A549 (cell line): Measurements from ENCODE around the gene MRPL20. TPM values are rescaled to one million over a fixed set of nuclear protein-coding genes. Genes with fewer than 3 reads are reported as not detected.

Experiments
- ATAC-seq, 2 experiments: fragments of 200-7000 bp in 1 of 2; fragments of >200 bp in 1 of 2; cut with Nextera tagmentation in 1 of 2; cut with Tn5 transposase in 1 of 2; 3 replicates each; pipeline versions ENCODE4 v1.8.0 to v1.9.1; 2018 to 2020; ENCODE audit warnings: mild to moderate bottlenecking in 1 of 2, moderate library complexity in 1 of 2
- CTCF ChIA-PET: fragments of 300-600 bp; sonication (Branson Sonifier 250); formaldehyde crosslinking; extraction: SDS; loops from one replicate; lab custom pipeline; 2021; ENCODE audit warnings: antibody characterized with exemption, inconsistent platforms; lab: Yijun Ruan, JAX
- POLR2A ChIA-PET: fragments of 350-600 bp; formaldehyde crosslinking; extraction: SDS; loops from one replicate; lab custom pipeline; 2021; ENCODE audit warnings: antibody characterized with exemption, inconsistent platforms; lab: Yijun Ruan, JAX
- DNase-seq, 2 experiments: peaks; one replicate each; pipeline versions ENCODE4 v3.0.0 to v3.0.0-alpha.2; 2011 to 2016; ENCODE audit warnings: low read depth in 1 of 2, low spot score in 1 of 2
- FAIRE-seq: peaks from 2 replicates; lab custom pipeline; 2011; peaks lifted over from hg19 to GRCh38; lab: Jason Lieb, UNC
- H3K27ac ChIP-seq, 2 experiments: fragments of >200 bp; sonication (Bioruptor Twin); formaldehyde crosslinking; 3 replicates each; pipeline ENCODE4 v1.5.1; 2016 to 2017
- H3K4me1 ChIP-seq: fragments of >200 bp; sonication (Bioruptor Twin); formaldehyde crosslinking; 3 replicates; pipeline ENCODE4 v1.6.1; 2016
- H3K4me2 ChIP-seq: fragments of >200 bp; sonication (Bioruptor Twin); formaldehyde crosslinking; 3 replicates; pipeline ENCODE4 v1.6.1; 2016
- H3K4me3 ChIP-seq: fragments of >200 bp; sonication (Bioruptor Twin); formaldehyde crosslinking; 3 replicates; pipeline ENCODE4 v1.5.1; 2016
- H3K9me3 ChIP-seq: fragments of >200 bp; sonication (Bioruptor Twin); formaldehyde crosslinking; 3 replicates; pipeline ENCODE4 v1.6.1; 2016
- BHLHE40 ChIP-seq: IDR thresholded peaks from 2 replicates; pipeline ENCODE4 v1.6.1; 2012; ENCODE audit warnings: low read depth, low read length, inconsistent platforms
- CBX2 ChIP-seq: fragments of 200-600 bp; sonication (generic); IDR thresholded peaks from 2 replicates; pipeline ENCODE4 v1.6.1; 2016; ENCODE audit warnings: low read depth, mild to moderate bottlenecking, borderline replicate concordance
- CHD4 ChIP-seq: fragments of 200-600 bp; sonication (generic); IDR thresholded peaks from 2 replicates; pipeline ENCODE4 v1.6.1; 2016; ENCODE audit warnings: antibody characterized with exemption, mild to moderate bottlenecking, borderline replicate concordance
- EHF ChIP-seq: fragments of 250-450 bp; sonication (Bioruptor Pico); IDR thresholded peaks from 2 replicates; pipeline ENCODE4 v1.5.0; 2020; ENCODE audit warnings: mild to moderate bottlenecking
- EP300 ChIP-seq, 2 experiments: fragments of >200 bp; sonication (Bioruptor Twin); formaldehyde crosslinking; IDR thresholded peaks; 2 replicates in 1 of 2; 3 replicates in 1 of 2; pipeline ENCODE4 v1.6.1; 2016 to 2017
- ESRRA ChIP-seq: fragments of 150-350 bp; IDR thresholded peaks from 2 replicates; pipeline ENCODE4 v1.6.1; 2014; ENCODE audit warnings: mild to moderate bottlenecking, low read length, borderline replicate concordance
- FOSB ChIP-seq: fragments of 250-450 bp; sonication (Bioruptor Pico); IDR thresholded peaks from 2 replicates; pipeline ENCODE4 v1.5.0; 2020; ENCODE audit warnings: mild to moderate bottlenecking, moderate library complexity
- FOXS1 ChIP-seq: fragments of 250-450 bp; sonication (Bioruptor Pico); IDR thresholded peaks from 2 replicates; pipeline ENCODE4 v1.5.0; 2020; ENCODE audit warnings: mild to moderate bottlenecking, moderate library complexity
- GATA3 ChIP-seq: IDR thresholded peaks from 2 replicates; pipeline ENCODE4 v1.6.1; 2012; ENCODE audit warnings: borderline replicate concordance
- HEYL ChIP-seq: fragments of 250-450 bp; sonication (Bioruptor Pico); IDR thresholded peaks from 2 replicates; pipeline ENCODE4 v1.8.0; 2021; ENCODE audit warnings: mild to moderate bottlenecking, moderate library complexity
- HOXA7 ChIP-seq: fragments of 250-450 bp; sonication (Bioruptor Pico); IDR thresholded peaks from 2 replicates; pipeline ENCODE4 v1.5.0; 2020; ENCODE audit warnings: mild to moderate bottlenecking, moderate library complexity
- HOXB13 ChIP-seq: fragments of 250-450 bp; sonication (Bioruptor Pico); IDR thresholded peaks from 2 replicates; pipeline ENCODE4 v1.5.0; 2020; ENCODE audit warnings: low read depth, mild to moderate bottlenecking, moderate library complexity
- KDM1A ChIP-seq: fragments of 200-600 bp; sonication (generic); IDR thresholded peaks from 2 replicates; pipeline ENCODE4 v1.6.1; 2016; ENCODE audit warnings: low read depth, mild to moderate bottlenecking
- MAX ChIP-seq: IDR thresholded peaks from 2 replicates; pipeline ENCODE4 v1.6.1; 2012
- MAZ ChIP-seq: fragments of 150-350 bp; IDR thresholded peaks from 2 replicates; pipeline ENCODE4 v1.6.1; 2014; ENCODE audit warnings: antibody characterized with exemption, low read depth, low read length, borderline replicate concordance
- NPAS2 ChIP-seq: fragments of 250-450 bp; sonication (Bioruptor Pico); IDR thresholded peaks from 2 replicates; pipeline ENCODE4 v1.8.0; 2022; ENCODE audit warnings: mild to moderate bottlenecking, moderate library complexity, borderline replicate concordance
- NR3C1 ChIP-seq: fragments of >200 bp; sonication (Bioruptor Twin); formaldehyde crosslinking; IDR thresholded peaks from 3 replicates; pipeline ENCODE4 v1.6.1; 2017
- PBX3 ChIP-seq: IDR thresholded peaks from 2 replicates; pipeline ENCODE4 v1.6.1; 2012
- PHF8 ChIP-seq: fragments of 200-600 bp; sonication (generic); IDR thresholded peaks from 2 replicates; pipeline ENCODE4 v1.6.1; 2016; ENCODE audit warnings: low read depth, mild to moderate bottlenecking, antibody characterized with exemption, moderate library complexity, borderline replicate concordance
- POLR2AphosphoS2 ChIP-seq: conservative IDR thresholded peaks from 2 replicates; pipeline ENCODE4 v1.6.1; 2012; ENCODE audit warnings: low read length, improper control_type of control experiment, inconsistent platforms
- RCOR1 ChIP-seq: fragments of 150-350 bp; IDR thresholded peaks from 2 replicates; pipeline ENCODE4 v1.6.1; 2014; ENCODE audit warnings: antibody characterized with exemption, low read length, low read depth
- SMC3 ChIP-seq: fragments of >200 bp; sonication (Bioruptor Twin); formaldehyde crosslinking; IDR thresholded peaks from 3 replicates; pipeline ENCODE4 v1.6.1; 2018; ENCODE audit warnings: inconsistent platforms
- TP53 ChIP-seq: fragments of 250-450 bp; sonication (Bioruptor Pico); IDR thresholded peaks from 2 replicates; pipeline ENCODE4 v1.5.0; 2021; ENCODE audit warnings: mild to moderate bottlenecking, moderate library complexity
- ZFP36 ChIP-seq: fragments of 450-650 bp; IDR thresholded peaks from 2 replicates; pipeline ENCODE4 v1.6.1; 2014; ENCODE audit warnings: borderline replicate concordance; ENCODE audit not compliant: partially characterized antibody
- ZSCAN20 ChIP-seq: fragments of 250-450 bp; sonication (Bioruptor Pico); IDR thresholded peaks from 2 replicates; pipeline ENCODE4 v1.8.0; 2022; ENCODE audit warnings: mild to moderate bottlenecking, moderate library complexity
- WGBS: methylation state at CpG from one replicate; pipeline ENCODE4 v1.1.6; 2017; ENCODE audit errors: missing lambda C conversion rate; 5-methylcytosine and 5-hydroxymethylcytosine counted together
- polyA plus RNA-seq, 4 experiments: library from polyadenylated mRNA; depleted of rRNA in 3 of 4; stranded (reverse); fragments of >200 nt; fragmentation: RNase III in 1 of 4; extraction: RNeasy Plus Mini Kit Qiagen cat#74134 plus additional on column Dnase treatment in 1 of 4; gene quantifications; 2 replicates in 3 of 4; 3 replicates in 1 of 4; pipeline ENCODE4 v1.2.3, GENCODE V29; 2011 to 2017
- TF ChIP-seq, protein P1 (sequence below): IDR thresholded peaks from 2 replicates; pipeline ENCODE4 v1.6.1; 2012; ENCODE audit warnings: low read depth, borderline replicate concordance
- TF ChIP-seq, protein P2 (sequence below): fragments of >200 bp; sonication (Bioruptor Twin); formaldehyde crosslinking; IDR thresholded peaks from 3 replicates; pipeline ENCODE4 v1.6.1; 2016
- TF ChIP-seq, protein P3 (sequence below): fragments of >200 bp; sonication (Bioruptor Twin); formaldehyde crosslinking; IDR thresholded peaks from 3 replicates; pipeline ENCODE4 v1.5.1; 2016

Gene MRPL20
- polyA plus RNA-seq, 2 of the 4 experiments (the other 2 are of a cell fraction) = 158 to 163 TPM

GRCh38 chr1:1364266-1364665, 42.8 kb downstream of the MRPL20 start:
- no peak for TF ChIP-seq PHF8
- no peak for TF ChIP-seq ZFP36
- TF ChIP-seq HEYL (CRISPR knock-in tag) = no peak
- no peak for TF ChIP-seq TP53
- no peak for TF ChIP-seq EHF
- TF ChIP-seq, protein P1, sequence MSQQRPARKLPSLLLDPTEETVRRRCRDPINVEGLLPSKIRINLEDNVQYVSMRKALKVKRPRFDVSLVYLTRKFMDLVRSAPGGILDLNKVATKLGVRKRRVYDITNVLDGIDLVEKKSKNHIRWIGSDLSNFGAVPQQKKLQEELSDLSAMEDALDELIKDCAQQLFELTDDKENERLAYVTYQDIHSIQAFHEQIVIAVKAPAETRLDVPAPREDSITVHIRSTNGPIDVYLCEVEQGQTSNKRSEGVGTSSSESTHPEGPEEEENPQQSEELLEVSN = no peak
- TF ChIP-seq POLR2AphosphoS2 = no peak
- no peak for TF ChIP-seq BHLHE40
- TF ChIP-seq MAZ = no peak
- TF ChIP-seq FOSB = no peak
- no peak for TF ChIP-seq GATA3
- TF ChIP-seq CBX2 = no peak
- no peak for TF ChIP-seq RCOR1
- no peak for TF ChIP-seq HOXA7 (CRISPR knock-in tag)
- TF ChIP-seq FOXS1 = no peak
- no peak for TF ChIP-seq PBX3
- TF ChIP-seq NPAS2 (CRISPR knock-in tag) = no peak
- TF ChIP-seq NR3C1 = no peak
- no peak for TF ChIP-seq HOXB13 (CRISPR knock-in tag)
- ATAC-seq (no peak), DNase-seq (no peak), FAIRE-seq (no peak)
- ChIA-PET CTCF (interaction anchor here (1.1 to 2.5 kb wide), 3 partner anchors 8 to 77 kb away, joined by 3 to 14 read pairs (median 3); no protein-coding TSS in a partner anchor), POLR2A (no interaction called here)
- Histone ChIP-seq H3K4me2 (no peak overlapping the region), H3K9me3 (no peaks in the 10 kb centered on the region), H3K27ac (no peak overlapping the region), H3K4me3 (no peak overlapping the region), H3K4me1 (peaks cover 9% of the 10 kb centered on the region; the same call in 2 of the 3 replicates)
- 69% methylated on average over 14 of the region's 14 CpGs for WGBS

GRCh38 chr1:1361982-1362423, 45.1 kb downstream of the MRPL20 start:
- CTCF ChIA-PET = interaction anchor here (2.5 kb wide), 1 partner anchor 10 kb away, joined by 14 read pairs; no protein-coding TSS in a partner anchor
- Histone ChIP-seq H3K4me2 (no peak overlapping the region), H3K4me3 (no peak overlapping the region)
- ATAC-seq (peak in 1 of 2 experiments; percentile 53; a peak in 3 of 6 replicates), FAIRE-seq (no peak)
- 68% methylated on average over 9 of the region's 13 CpGs for WGBS
- TF ChIP-seq ESRRA (no peak), NPAS2 (CRISPR knock-in tag) (no peak), EP300 (IDR thresholded peaks at IDR 0.05) (no peak), PHF8 (no peak), EHF (no peak), CHD4 (no peak)
- TF ChIP-seq, all 56 proteins: peak for 0
- no peak overlapping the region; a peak in 1 of 6 replicates for H3K27ac ChIP-seq
- POLR2A ChIA-PET = no interaction called here
- H3K9me3 ChIP-seq = no peaks in the 10 kb centered on the region
- no peak for DNase-seq
- H3K4me1 ChIP-seq = peaks cover 9% of the 10 kb centered on the region; the same call in 2 of the 3 replicates

GRCh38 chr1:1361233-1361981, 45.7 kb downstream of the MRPL20 start:
- FAIRE-seq = no peak
- POLR2A ChIA-PET = no interaction called here
- no peak overlapping the region for H3K4me2 ChIP-seq
- no peak for TF ChIP-seq HEYL (CRISPR knock-in tag)
- TF ChIP-seq ZSCAN20 (CRISPR knock-in tag) = no peak
- TF ChIP-seq KDM1A = no peak
- TF ChIP-seq SMC3 = no peak
- no peak for TF ChIP-seq CHD4
- no peak for TF ChIP-seq MAX
- TF ChIP-seq BHLHE40 = no peak
- TF ChIP-seq, protein P2, sequence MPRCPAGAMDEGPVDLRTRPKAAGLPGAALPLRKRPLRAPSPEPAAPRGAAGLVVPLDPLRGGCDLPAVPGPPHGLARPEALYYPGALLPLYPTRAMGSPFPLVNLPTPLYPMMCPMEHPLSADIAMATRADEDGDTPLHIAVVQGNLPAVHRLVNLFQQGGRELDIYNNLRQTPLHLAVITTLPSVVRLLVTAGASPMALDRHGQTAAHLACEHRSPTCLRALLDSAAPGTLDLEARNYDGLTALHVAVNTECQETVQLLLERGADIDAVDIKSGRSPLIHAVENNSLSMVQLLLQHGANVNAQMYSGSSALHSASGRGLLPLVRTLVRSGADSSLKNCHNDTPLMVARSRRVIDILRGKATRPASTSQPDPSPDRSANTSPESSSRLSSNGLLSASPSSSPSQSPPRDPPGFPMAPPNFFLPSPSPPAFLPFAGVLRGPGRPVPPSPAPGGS = no peak
- TF ChIP-seq, protein P3, sequence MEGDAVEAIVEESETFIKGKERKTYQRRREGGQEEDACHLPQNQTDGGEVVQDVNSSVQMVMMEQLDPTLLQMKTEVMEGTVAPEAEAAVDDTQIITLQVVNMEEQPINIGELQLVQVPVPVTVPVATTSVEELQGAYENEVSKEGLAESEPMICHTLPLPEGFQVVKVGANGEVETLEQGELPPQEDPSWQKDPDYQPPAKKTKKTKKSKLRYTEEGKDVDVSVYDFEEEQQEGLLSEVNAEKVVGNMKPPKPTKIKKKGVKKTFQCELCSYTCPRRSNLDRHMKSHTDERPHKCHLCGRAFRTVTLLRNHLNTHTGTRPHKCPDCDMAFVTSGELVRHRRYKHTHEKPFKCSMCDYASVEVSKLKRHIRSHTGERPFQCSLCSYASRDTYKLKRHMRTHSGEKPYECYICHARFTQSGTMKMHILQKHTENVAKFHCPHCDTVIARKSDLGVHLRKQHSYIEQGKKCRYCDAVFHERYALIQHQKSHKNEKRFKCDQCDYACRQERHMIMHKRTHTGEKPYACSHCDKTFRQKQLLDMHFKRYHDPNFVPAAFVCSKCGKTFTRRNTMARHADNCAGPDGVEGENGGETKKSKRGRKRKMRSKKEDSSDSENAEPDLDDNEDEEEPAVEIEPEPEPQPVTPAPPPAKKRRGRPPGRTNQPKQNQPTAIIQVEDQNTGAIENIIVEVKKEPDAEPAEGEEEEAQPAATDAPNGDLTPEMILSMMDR = no peak

More at GRCh38 chr1:1361233-1361981, 45.7 kb downstream of the MRPL20 start:
- DNase-seq (no peak), ATAC-seq (no peak)
- Histone ChIP-seq H3K9me3 (no peaks in the 10 kb centered on the region), H3K4me1 (peaks cover 11% of the 10 kb centered on the region; the same call in 2 of the 3 replicates), H3K27ac (peak overlapping the region in 1 of 2 experiments; percentile 81; a peak in 2 of 6 replicates), H3K4me3 (no peak overlapping the region)
- CTCF ChIA-PET = no interaction called here
- WGBS = 88% methylated on average over 26 of the region's 35 CpGs
